ENCODE measurements around the gene BST2.

The BST2 gene

GRCh38 chr19:17419621-17420474, 14.4 kb upstream of the BST2 start, which contains the start of gene MVB12A:
TSS of gene MVB12A (plus strand) at chr19:17420047. CDS start at chr19:17420136, 89 bp downstream.
- DNase-seq (ENCODE audit: extremely low read depth in 1 of 2, low read depth in 1 of 2), result peak; percentile 86 to 91

- DNase-seq (ENCODE audit: extremely low read depth in 1 of 2, low read depth in 1 of 2), result no peak
Measured at GRCh38 chr19:17419154-17419620, 13.8 kb upstream of the BST2 start.

GRCh38 chr19:17418710-17419109, 13.3 kb upstream of the BST2 start:
- no peak for DNase-seq (ENCODE audit: extremely low read depth in 1 of 2, low read depth in 1 of 2)

GRCh38 chr19:17415121-17415520, 9.7 kb upstream of the BST2 start:
- DNase-seq (ENCODE audit: extremely low read depth in 1 of 2, low read depth in 1 of 2), result no peak

GRCh38 chr19:17414097-17414496, 8.7 kb upstream of the BST2 start:
- DNase-seq (ENCODE audit: extremely low read depth in 1 of 2, low read depth in 1 of 2), result no peak

- no peak for DNase-seq (ENCODE audit: extremely low read depth in 1 of 2, low read depth in 1 of 2)
Measured at GRCh38 chr19:17411801-17412200, 6.4 kb upstream of the BST2 start.

GRCh38 chr19:17409990-17410389, 4.6 kb upstream of the BST2 start:
- no peak for DNase-seq (ENCODE audit: extremely low read depth in 1 of 2, low read depth in 1 of 2)

- no peak for DNase-seq (ENCODE audit: extremely low read depth in 1 of 2, low read depth in 1 of 2)
Measured at GRCh38 chr19:17406887-17407196, 1.4 kb upstream of the BST2 start.

GRCh38 chr19:17406046-17406886, 836 bp upstream of the BST2 start:
- no peak for DNase-seq (ENCODE audit: extremely low read depth in 1 of 2, low read depth in 1 of 2)

GRCh38 chr19:17404621-17405249, 695 bp downstream of the BST2 start:
- DNase-seq (ENCODE audit: extremely low read depth in 1 of 2, low read depth in 1 of 2), result no peak

DNA sequence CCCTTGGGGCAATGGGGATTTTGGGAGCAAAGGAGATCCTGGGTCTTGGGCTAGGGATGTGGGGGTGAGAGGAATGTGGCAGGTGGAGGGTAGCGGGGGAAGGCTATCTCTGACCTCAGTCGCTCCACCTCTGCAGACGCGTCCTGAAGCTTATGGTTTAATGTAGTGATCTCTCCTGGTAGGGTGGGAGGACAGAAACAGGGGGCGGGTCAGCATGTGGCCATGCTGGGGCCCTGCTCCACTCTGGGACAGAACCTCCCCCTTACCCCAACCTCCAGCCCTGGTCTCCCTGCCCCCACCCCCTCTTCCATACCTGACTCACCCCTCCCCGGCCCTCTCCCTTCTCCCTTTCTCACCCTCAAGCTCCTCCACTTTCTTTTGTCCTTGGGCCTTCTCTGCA, 1.4 kb downstream of the BST2 start:
- DNase-seq (ENCODE audit: extremely low read depth in 1 of 2, low read depth in 1 of 2), result no peak

DNA sequence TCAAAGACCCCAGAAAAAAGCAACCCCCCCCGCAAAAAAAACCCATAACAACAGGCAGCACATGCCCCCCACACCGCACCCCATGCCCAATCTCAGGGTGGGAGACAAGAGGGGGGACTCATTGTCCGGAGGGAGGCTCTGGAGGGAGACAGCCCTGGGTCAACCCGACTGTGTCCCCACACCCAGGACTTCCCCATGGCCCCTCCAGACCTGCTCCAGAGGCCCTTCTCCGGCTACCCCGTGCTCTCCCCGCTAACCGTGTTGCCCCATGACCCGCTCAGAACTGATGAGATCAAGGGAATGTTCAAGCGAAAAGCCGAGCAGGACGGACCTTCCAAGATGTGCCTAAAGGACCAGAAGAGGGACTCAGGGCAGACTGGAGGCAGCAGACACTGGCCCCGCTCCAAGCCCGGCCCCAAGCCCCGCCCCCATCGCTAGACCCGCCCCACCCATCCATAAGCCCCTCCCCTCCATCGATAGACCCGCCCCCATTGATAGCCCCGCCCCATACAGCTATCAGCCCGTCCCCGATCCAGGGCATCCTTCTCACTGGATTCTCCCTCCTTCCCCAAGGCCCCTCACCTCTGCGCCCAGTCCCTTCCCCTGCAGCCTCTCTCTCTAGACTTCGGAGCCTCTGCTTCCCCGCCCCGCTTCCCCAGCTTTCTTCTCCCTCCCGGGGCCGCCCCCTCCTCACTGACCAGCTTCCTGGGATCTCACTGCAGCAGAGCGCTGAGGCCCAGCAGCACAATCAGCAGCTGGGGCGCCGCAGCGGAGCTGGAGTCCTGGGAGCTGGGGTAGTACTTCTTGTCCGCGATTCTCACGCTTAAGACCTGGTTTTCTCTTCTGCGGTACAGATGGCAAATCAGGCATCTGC, 2.2 kb downstream of the BST2 start:
- peak in 1 of 2 donors; percentile 38 for DNase-seq (ENCODE audit: extremely low read depth in 1 of 2, low read depth in 1 of 2)

DNA sequence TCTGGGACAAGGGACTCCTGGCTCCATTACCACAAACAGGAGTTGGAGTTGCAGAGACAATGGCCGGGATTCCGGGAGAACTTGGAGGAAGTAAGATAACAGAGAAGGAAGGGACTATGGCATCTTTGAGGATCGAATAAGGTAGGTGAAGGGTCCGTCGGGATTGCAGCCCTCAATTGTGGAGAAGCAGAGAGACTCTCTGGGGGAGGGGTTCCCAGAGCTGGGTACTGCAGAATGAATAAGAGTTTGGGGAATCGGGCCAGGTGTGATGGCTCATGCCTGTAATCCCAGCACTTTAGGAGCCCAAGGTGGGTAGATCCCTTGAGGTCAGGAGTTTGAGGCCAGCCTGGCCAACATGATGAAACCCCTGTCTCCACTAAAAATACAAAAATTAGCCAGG, 3.8 kb downstream of the BST2 start:
- DNase-seq (ENCODE audit: extremely low read depth in 1 of 2, low read depth in 1 of 2), result no peak

GRCh38 chr19:17398902-17399527, 6.4 kb downstream of the BST2 start:
- no peak for DNase-seq (ENCODE audit: extremely low read depth in 1 of 2, low read depth in 1 of 2)

- peak in 1 of 2 donors; percentile 55 for DNase-seq (ENCODE audit: extremely low read depth in 1 of 2, low read depth in 1 of 2)
Measured at GRCh38 chr19:17394891-17395415, 10.5 kb downstream of the BST2 start.

DNA sequence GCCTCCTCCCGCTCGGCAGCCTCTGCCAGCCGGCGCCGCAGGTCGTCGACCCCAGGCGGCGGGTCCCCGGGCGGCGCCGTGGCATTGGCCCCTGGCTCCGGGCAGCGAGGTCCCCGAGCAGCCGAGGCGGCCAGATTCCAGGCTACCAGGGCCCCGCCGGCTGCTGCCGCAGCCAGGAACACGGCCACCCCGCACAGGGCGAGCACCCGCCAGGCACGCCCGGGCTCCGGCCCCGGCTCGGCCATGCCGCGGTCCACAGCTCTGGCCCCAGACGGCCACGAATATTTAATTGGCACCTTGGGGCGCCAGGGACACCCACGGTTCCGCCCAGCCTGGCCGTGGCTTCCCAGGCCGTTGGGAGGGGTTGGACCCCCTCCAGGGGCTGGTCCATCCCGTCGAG, 11.5 kb downstream of the BST2 start, which contains the start of gene CCDC194:
TSS of gene CCDC194 (minus strand) at position 283 of the 400 bp plus-strand sequence. CDS start at position 245, 38 bp downstream.
- no peak for DNase-seq (ENCODE audit: extremely low read depth in 1 of 2, low read depth in 1 of 2)

GRCh38 chr19:17393002-17393401, 12.4 kb downstream of the BST2 start:
- no peak for DNase-seq (ENCODE audit: extremely low read depth in 1 of 2, low read depth in 1 of 2)

GRCh38 chr19:17391371-17392151, 13.9 kb downstream of the BST2 start:
- DNase-seq (ENCODE audit: extremely low read depth in 1 of 2, low read depth in 1 of 2), result no peak
